WERI-Rb-1 (cell line): ENCODE data around the gene FBH1.
"Not testable (repeated sequence)": the region's sequence is repeated elsewhere in the genome, so short reads cannot be mapped to it uniquely, and the experiment has no call there.

ENCODE experiments used
- DNase-seq: peaks from one replicate; pipeline ENCODE4 v3.0.0-alpha.2; 2020
- H3K27ac ChIP-seq: fragments of 250-450 bp; sonication (Bioruptor Pico); 2 replicates; pipeline ENCODE4 v1.5.1; 2020; ENCODE audit warnings: mild to moderate bottlenecking, moderate library complexity
- H3K27me3 ChIP-seq: fragments of 250-450 bp; sonication (Bioruptor Pico); 2 replicates; pipeline ENCODE4 v1.5.1; 2021; ENCODE audit warnings: mild to moderate bottlenecking, low read depth, moderate library complexity; ENCODE audit not compliant: insufficient read depth, severe bottlenecking
- H3K36me3 ChIP-seq: fragments of 250-450 bp; sonication (Bioruptor Pico); 2 replicates; pipeline ENCODE4 v1.5.1; 2020; ENCODE audit warnings: mild to moderate bottlenecking, moderate library complexity
- H3K4me3 ChIP-seq: 2 replicates; pipeline ENCODE4 v1.5.1; 2011; ENCODE audit warnings: low read depth, mild to moderate bottlenecking, control low read depth, low read length
- H3K9me3 ChIP-seq: fragments of 250-450 bp; sonication (Bioruptor Pico); 2 replicates; pipeline ENCODE4 v1.5.1; 2021; ENCODE audit warnings: mild to moderate bottlenecking, moderate library complexity; ENCODE audit not compliant: severe bottlenecking
- TF ChIP-seq, protein P1 (sequence below): IDR thresholded peaks from 2 replicates; pipeline ENCODE4 v1.5.1; 2011; ENCODE audit warnings: low read depth, mild to moderate bottlenecking, control low read depth, inconsistent platforms, low read length

The FBH1 gene

GRCh38 chr10:5854131-5854475 lies 35.9 kb upstream of the FBH1 start:
- Histone ChIP-seq H3K27me3 (no peaks in the 10 kb centered on the region), H3K4me3 (no peak overlapping the region), H3K36me3 (no peaks in the 10 kb centered on the region), H3K27ac (no peak overlapping the region), H3K9me3 (no peaks in the 10 kb centered on the region)
- no peak for DNase-seq
- TF ChIP-seq, protein P1, sequence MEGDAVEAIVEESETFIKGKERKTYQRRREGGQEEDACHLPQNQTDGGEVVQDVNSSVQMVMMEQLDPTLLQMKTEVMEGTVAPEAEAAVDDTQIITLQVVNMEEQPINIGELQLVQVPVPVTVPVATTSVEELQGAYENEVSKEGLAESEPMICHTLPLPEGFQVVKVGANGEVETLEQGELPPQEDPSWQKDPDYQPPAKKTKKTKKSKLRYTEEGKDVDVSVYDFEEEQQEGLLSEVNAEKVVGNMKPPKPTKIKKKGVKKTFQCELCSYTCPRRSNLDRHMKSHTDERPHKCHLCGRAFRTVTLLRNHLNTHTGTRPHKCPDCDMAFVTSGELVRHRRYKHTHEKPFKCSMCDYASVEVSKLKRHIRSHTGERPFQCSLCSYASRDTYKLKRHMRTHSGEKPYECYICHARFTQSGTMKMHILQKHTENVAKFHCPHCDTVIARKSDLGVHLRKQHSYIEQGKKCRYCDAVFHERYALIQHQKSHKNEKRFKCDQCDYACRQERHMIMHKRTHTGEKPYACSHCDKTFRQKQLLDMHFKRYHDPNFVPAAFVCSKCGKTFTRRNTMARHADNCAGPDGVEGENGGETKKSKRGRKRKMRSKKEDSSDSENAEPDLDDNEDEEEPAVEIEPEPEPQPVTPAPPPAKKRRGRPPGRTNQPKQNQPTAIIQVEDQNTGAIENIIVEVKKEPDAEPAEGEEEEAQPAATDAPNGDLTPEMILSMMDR = no peak

DNA sequence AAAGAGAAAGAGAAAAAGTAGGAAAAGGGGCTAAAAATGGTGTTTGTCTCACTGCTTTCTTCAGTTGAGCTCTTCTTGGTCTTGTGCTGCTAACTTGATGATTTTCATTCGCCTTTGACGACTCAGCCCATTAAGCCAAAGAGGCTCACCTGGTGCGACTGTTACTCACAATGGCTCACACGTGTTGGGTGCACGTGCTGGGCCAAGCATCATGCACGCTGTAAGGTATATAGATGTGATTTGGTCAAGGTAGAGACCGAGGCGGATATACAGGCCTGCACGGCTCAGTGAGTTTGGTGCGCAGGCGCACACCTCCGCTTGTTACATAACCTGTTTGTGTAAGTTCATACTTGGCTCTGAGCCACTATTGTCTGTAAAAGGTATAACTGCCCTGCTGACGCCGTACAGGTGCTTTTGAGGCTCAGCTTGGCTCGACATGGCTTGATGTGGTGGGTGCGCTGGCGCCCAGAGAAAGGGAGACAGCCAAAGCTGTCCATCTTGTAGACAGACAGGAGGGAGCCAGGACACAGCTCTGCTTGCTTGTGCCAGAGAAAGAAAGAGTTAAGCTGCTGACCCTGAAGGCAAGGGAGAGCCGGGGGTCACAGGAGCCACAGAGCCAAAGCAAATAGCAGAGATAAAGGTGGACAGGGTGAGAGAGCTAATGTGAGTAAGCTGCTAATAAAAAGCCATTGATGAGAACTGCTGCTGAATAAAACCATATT lies 33.9 kb upstream of the FBH1 start:
- no peak overlapping the region for H3K4me3 ChIP-seq
- H3K27me3 ChIP-seq = no peaks in the 10 kb centered on the region
- H3K27ac ChIP-seq = no peak overlapping the region
- H3K9me3 ChIP-seq = no peaks in the 10 kb centered on the region
- no peak for DNase-seq
- TF ChIP-seq, protein P1 = no peak
- no peaks in the 10 kb centered on the region for H3K36me3 ChIP-seq

DNA sequence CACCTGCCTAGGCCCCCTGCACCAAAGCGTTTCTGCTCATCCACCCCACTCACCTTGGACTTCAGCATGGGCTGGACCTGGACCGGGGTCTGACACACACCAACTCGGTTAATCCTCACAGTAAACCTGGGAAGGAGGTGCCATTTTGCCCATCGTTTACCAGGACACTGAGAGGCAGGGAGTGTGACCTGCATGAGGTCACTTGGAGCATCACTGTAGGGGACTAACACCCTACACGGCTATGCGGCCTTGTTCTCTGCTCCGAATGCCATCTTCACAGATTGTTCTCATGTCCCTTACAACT lies 33.4 kb upstream of the FBH1 start:
- Histone ChIP-seq H3K9me3 (no peaks in the 10 kb centered on the region), H3K27ac (no peak overlapping the region), H3K4me3 (no peak overlapping the region), H3K36me3 (no peaks in the 10 kb centered on the region), H3K27me3 (no peaks in the 10 kb centered on the region)
- TF ChIP-seq, protein P1 = no peak
- DNase-seq = no peak

DNA sequence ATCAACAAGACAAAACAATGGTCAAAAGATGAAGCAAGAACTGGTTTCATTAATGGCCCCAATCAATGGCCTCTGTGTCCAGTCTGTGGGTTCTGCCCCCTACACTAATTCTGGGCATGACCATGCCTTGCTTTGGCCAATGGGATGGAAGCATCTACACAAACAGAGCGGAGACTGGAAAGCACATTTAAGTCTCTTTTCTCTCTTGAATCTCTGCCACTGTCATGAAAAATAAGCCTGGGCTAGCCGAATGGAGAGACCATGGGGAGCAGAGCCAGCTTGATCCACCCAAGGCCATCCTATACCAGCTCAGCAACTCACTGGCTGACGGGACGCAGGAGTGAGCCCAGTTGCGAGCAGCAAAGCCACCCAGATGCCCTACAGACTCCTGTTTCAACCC lies 31.2 kb upstream of the FBH1 start:
- no peaks in the 10 kb centered on the region for H3K27me3 ChIP-seq
- no peak overlapping the region for H3K4me3 ChIP-seq
- no peaks in the 10 kb centered on the region for H3K9me3 ChIP-seq
- H3K36me3 ChIP-seq = no peaks in the 10 kb centered on the region
- TF ChIP-seq, protein P1 = no peak
- DNase-seq = no peak
- no peak overlapping the region for H3K27ac ChIP-seq

- Histone ChIP-seq H3K27me3 (no peaks in the 10 kb centered on the region), H3K9me3 (no peaks in the 10 kb centered on the region), H3K27ac (no peak overlapping the region), H3K4me3 (no peak overlapping the region), H3K36me3 (no peaks in the 10 kb centered on the region)
- DNase-seq = no peak
- TF ChIP-seq, protein P1 = no peak
These were observed 30.0 kb upstream of the FBH1 start for GRCh38 chr10:5860066-5860465.

GRCh38 chr10:5862360-5862961 lies 27.6 kb upstream of the FBH1 start:
- no peak for DNase-seq
- TF ChIP-seq, protein P1 = no peak
- H3K36me3 ChIP-seq = no peaks in the 10 kb centered on the region
- H3K9me3 ChIP-seq = no peaks in the 10 kb centered on the region
- H3K4me3 ChIP-seq = no peak overlapping the region
- H3K27ac ChIP-seq = no peak overlapping the region
- no peaks in the 10 kb centered on the region for H3K27me3 ChIP-seq

DNA sequence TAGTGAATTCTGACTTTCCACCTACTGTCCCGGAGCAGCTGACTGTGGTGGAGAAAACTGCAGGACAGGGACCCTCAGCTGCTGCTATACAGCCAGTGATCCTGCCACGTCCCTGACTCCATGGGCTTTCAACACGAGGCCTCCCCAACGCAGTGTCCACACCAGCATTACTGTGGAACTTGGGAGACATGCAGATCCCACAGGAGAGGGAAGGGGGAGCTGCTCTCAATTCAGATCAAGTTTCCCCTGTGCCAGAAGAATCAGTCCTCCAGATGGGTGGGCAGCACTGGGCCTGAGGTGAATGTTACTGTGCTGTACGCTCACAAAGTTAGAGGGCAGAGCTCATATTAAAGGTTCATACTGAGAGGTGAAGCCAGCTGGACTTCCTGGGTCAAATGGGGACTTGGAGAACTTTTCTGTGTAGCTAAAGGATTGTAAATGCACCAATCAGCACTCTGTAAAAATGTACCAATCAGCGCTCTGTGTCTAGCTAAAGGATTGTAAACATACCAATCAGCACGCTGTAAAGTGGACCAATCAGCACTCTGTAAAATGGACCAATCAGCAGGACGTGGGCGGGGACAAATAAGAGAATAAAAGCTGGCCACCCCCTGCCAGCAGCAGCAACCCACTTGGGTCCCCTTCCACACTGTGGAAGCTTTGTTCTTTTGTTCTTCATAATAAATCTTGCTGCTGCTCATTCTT lies 26.9 kb upstream of the FBH1 start:
- H3K27me3 ChIP-seq, DNase-seq, H3K4me3 ChIP-seq, H3K9me3 ChIP-seq, H3K36me3 ChIP-seq, H3K27ac ChIP-seq: not testable (repeated sequence)

- DNase-seq, H3K4me3 ChIP-seq, H3K36me3 ChIP-seq, H3K27me3 ChIP-seq, H3K9me3 ChIP-seq, H3K27ac ChIP-seq: not testable (repeated sequence)
These were observed 23.5 kb upstream of the FBH1 start for GRCh38 chr10:5866451-5867081.
